Ishikawa (cell line): ENCODE measurements around the gene EPB41L4B.

Experiments
- EGR1 ChIP-seq: IDR thresholded peaks from 2 replicates; pipeline ENCODE4 v1.6.1; 2012
- RAD21 ChIP-seq: IDR thresholded peaks from 2 replicates; pipeline ENCODE4 v1.6.1; 2012; ENCODE audit warnings: low read depth
- TCF12 ChIP-seq: IDR thresholded peaks from 2 replicates; pipeline ENCODE4 v1.6.1; 2012; ENCODE audit warnings: low read depth
- TEAD4 ChIP-seq: IDR thresholded peaks from 2 replicates; pipeline ENCODE4 v1.6.1; 2012

GRCh38 chr9:109264877-109265587, 55.8 kb downstream of the EPB41L4B start:
- TF ChIP-seq TCF12 (no peak), EGR1 (no peak), RAD21 (no peak), TEAD4 (no peak)
